H1 (cell line): ENCODE data around the gene HOXB4. TPM values are rescaled to one million over a fixed set of nuclear protein-coding genes. Genes with fewer than 3 reads are reported as not detected.
A peak's percentile ranks its signal among the peaks of the same experiment; 100 is the strongest.

Experiments
- CTCF ChIA-PET: fragments of 300-600 bp; sonication (Branson Sonifier 250); formaldehyde crosslinking; loops from one replicate; lab custom pipeline; 2021; ENCODE audit not compliant: partially characterized antibody; lab: Charles Lee
- POLR2A ChIA-PET: fragments of 300-600 bp; sonication (Branson Sonifier 250); formaldehyde crosslinking; loops from one replicate; lab custom pipeline; 2021; ENCODE audit warnings: inconsistent platforms; ENCODE audit not compliant: partially characterized antibody; lab: Charles Lee
- DNase-seq, 2 experiments: peaks; one replicate each; pipeline versions ENCODE4 v3.0.0 to v3.0.0-alpha.2; 2010 to 2022; ENCODE audit warnings: low spot score in 2 of 2, low read depth in 1 of 2, mixed read lengths in 1 of 2
- FAIRE-seq: peaks from 2 replicates; lab custom pipeline; 2011; peaks lifted over from hg19 to GRCh38; lab: Jason Lieb, UNC
- H2AFZ ChIP-seq: 2 replicates; pipeline ENCODE4 v1.8.1; 2012; ENCODE audit warnings: low read length, inconsistent platforms
- H2AK5ac ChIP-seq: 2 replicates; pipeline ENCODE4 v1.6.1; 2013; ENCODE audit warnings: low read depth, low read length
- H2BK120ac ChIP-seq: replicated peaks from 2 replicates; pipeline ENCODE3; 2013; ENCODE audit warnings: low read depth, low read length, inconsistent platforms
- H2BK12ac ChIP-seq: 2 replicates; pipeline ENCODE4 v1.6.1; 2013; ENCODE audit warnings: low read depth, low read length
- H2BK15ac ChIP-seq: 2 replicates; pipeline ENCODE4 v1.6.1; 2013; ENCODE audit warnings: low read length
- H2BK20ac ChIP-seq: 2 replicates; pipeline ENCODE4 v1.6.1; 2013; ENCODE audit warnings: low read length
- H2BK5ac ChIP-seq: 2 replicates; pipeline ENCODE4 v1.6.1; 2013; ENCODE audit warnings: low read depth, low read length
- H3K14ac ChIP-seq: 2 replicates; pipeline ENCODE4 v1.6.1; 2013; ENCODE audit warnings: inconsistent platforms; ENCODE audit not compliant: insufficient read length
- H3K18ac ChIP-seq: 2 replicates; pipeline ENCODE4 v1.6.1; 2013; ENCODE audit warnings: low read length; ENCODE audit errors: extremely low read depth
- H3K23ac ChIP-seq: 2 replicates; pipeline ENCODE4 v1.6.1; 2013; ENCODE audit warnings: inconsistent platforms; ENCODE audit not compliant: insufficient read length
- H3K23me2 ChIP-seq: 2 replicates; pipeline ENCODE4 v1.6.1; 2013; ENCODE audit warnings: low read depth, low read length
- H3K27ac ChIP-seq: 2 replicates; pipeline ENCODE4 v1.6.1; 2011; ENCODE audit warnings: low read depth, low read length, inconsistent platforms
- H3K27me3 ChIP-seq, 4 experiments: replicated peaks in 1 of 4; 1 replicate in 1 of 4; 2 replicates in 3 of 4; pipeline versions ENCODE4 v1.6.1 to v1.8.1; 2011 to 2013; ENCODE audit warnings: low read length in 3 of 4, mild to moderate bottlenecking in 3 of 4, inconsistent platforms in 2 of 4, mixed read lengths in 2 of 4, moderate library complexity in 1 of 4; ENCODE audit not compliant: control insufficient read depth in 3 of 4, insufficient read depth in 3 of 4; ENCODE audit errors: extremely low read depth in 1 of 4
- H3K36me3 ChIP-seq, 4 experiments: 2 replicates each; pipeline versions ENCODE4 v1.6.1 to v1.8.1; 2011 to 2013; ENCODE audit warnings: mild to moderate bottlenecking in 4 of 4, low read length in 3 of 4, moderate library complexity in 2 of 4, control low read depth in 1 of 4, inconsistent platforms in 1 of 4; ENCODE audit not compliant: insufficient read depth in 4 of 4, control insufficient read depth in 2 of 4
- H3K4ac ChIP-seq: replicated peaks from 2 replicates; pipeline ENCODE3; 2013; ENCODE audit warnings: low read length, low read depth, mixed read lengths, inconsistent platforms; ENCODE audit not compliant: insufficient read length
- H3K4me1 ChIP-seq, 4 experiments: replicated peaks in 1 of 4; 1 replicate in 1 of 4; 2 replicates in 3 of 4; pipeline versions ENCODE4 v1.6.1 to v1.8.1; 2011 to 2013; ENCODE audit warnings: low read length in 3 of 4, inconsistent platforms in 2 of 4, mixed read lengths in 1 of 4; ENCODE audit not compliant: insufficient read depth in 4 of 4, control insufficient read depth in 3 of 4
- H3K4me2 ChIP-seq, 2 experiments: 2 replicates each; pipeline versions ENCODE4 v1.6.1 to v1.8.1; 2011 to 2013; ENCODE audit warnings: low read depth in 2 of 2, low read length in 2 of 2, control low read depth in 1 of 2, inconsistent platforms in 1 of 2, mild to moderate bottlenecking in 1 of 2; ENCODE audit not compliant: insufficient read depth in 1 of 2
- H3K4me3 ChIP-seq, 4 experiments: fragments of 200-600, 300-600 bp in 1 of 4; sonication (generic), shearing (Covaris generic), sonication (Bioruptor Twin) in 1 of 4; 2 replicates each; pipeline versions ENCODE4 v1.5.1 to v1.8.1; 2011 to 2016; ENCODE audit warnings: low read length in 4 of 4, low read depth in 3 of 4, control low read depth in 2 of 4, inconsistent platforms in 2 of 4, mild to moderate bottlenecking in 2 of 4, mixed read lengths in 1 of 4, moderate library complexity in 1 of 4; ENCODE audit not compliant: insufficient read depth in 2 of 4; ENCODE audit errors: extremely low read depth in 1 of 4
- H3K56ac ChIP-seq: replicated peaks from 2 replicates; pipeline ENCODE3; 2013; ENCODE audit warnings: low read depth, mild to moderate bottlenecking, mixed read lengths, low read length, inconsistent platforms; ENCODE audit not compliant: insufficient read length
- H3K79me1 ChIP-seq: 2 replicates; pipeline ENCODE4 v1.6.1; 2013; ENCODE audit warnings: low read depth, low read length, control low read depth
- H3K79me2 ChIP-seq, 2 experiments: 2 replicates each; pipeline versions ENCODE4 v1.6.1 to v1.8.1; 2012 to 2013; ENCODE audit warnings: low read length in 2 of 2, mild to moderate bottlenecking in 2 of 2, inconsistent platforms in 1 of 2; ENCODE audit not compliant: insufficient read depth in 2 of 2, control insufficient read depth in 1 of 2
- H3K9ac ChIP-seq, 4 experiments: replicated peaks in 1 of 4; 1 replicate in 1 of 4; 2 replicates in 3 of 4; pipeline versions ENCODE4 v1.6.1 to v1.8.1; 2011 to 2013; ENCODE audit warnings: low read depth in 3 of 4, low read length in 3 of 4, control low read depth in 2 of 4, mild to moderate bottlenecking in 2 of 4, moderate library complexity in 2 of 4, inconsistent platforms in 1 of 4; ENCODE audit errors: extremely low read depth in 1 of 4
- H3K9me3 ChIP-seq, 2 experiments: 2 replicates each; pipeline versions ENCODE4 v1.6.1 to v1.8.1; 2012 to 2013; ENCODE audit warnings: mild to moderate bottlenecking in 2 of 2, moderate library complexity in 2 of 2, control low read depth in 1 of 2, inconsistent platforms in 1 of 2, low read depth in 1 of 2, low read length in 1 of 2, mixed read lengths in 1 of 2; ENCODE audit not compliant: insufficient read depth in 2 of 2
- H4K20me1 ChIP-seq, 2 experiments: replicated peaks in 1 of 2; 2 replicates each; pipeline versions ENCODE3 to v1.8.1; 2011 to 2013; ENCODE audit warnings: inconsistent platforms in 2 of 2, low read length in 2 of 2, mild to moderate bottlenecking in 1 of 2; ENCODE audit not compliant: insufficient read depth in 2 of 2, control insufficient read depth in 1 of 2
- H4K5ac ChIP-seq: 2 replicates; pipeline ENCODE4 v1.6.1; 2013; ENCODE audit warnings: low read length, low read depth, mixed read lengths, inconsistent platforms; ENCODE audit not compliant: insufficient read length
- H4K8ac ChIP-seq: 2 replicates; pipeline ENCODE4 v1.8.0; 2013; ENCODE audit warnings: mild to moderate bottlenecking, moderate library complexity, low read length, inconsistent platforms; ENCODE audit not compliant: insufficient read depth; ENCODE audit errors: extremely low read depth
- H4K91ac ChIP-seq: replicated peaks from 2 replicates; pipeline ENCODE3; 2013; ENCODE audit warnings: low read length, mixed read lengths, inconsistent platforms; ENCODE audit not compliant: insufficient read length
- ASH2L ChIP-seq: fragments of 200-600, 300-600 bp; sonication (generic); IDR thresholded peaks from one replicate; pipeline ENCODE4 v1.7.1; 2017; ENCODE audit warnings: low read length
- BCL11A ChIP-seq, 2 experiments: IDR thresholded peaks; one replicate each; pipeline ENCODE4 v1.6.1; 2011; ENCODE audit warnings: low read depth in 2 of 2, low read length in 2 of 2, mild to moderate bottlenecking in 2 of 2
- E2F6 ChIP-seq: IDR thresholded peaks from 2 replicates; pipeline ENCODE4 v1.6.1; 2012; ENCODE audit warnings: inconsistent platforms
- GABPA ChIP-seq: IDR thresholded peaks from 2 replicates; pipeline ENCODE4 v1.6.1; 2011; ENCODE audit warnings: mild to moderate bottlenecking, low read length, moderate library complexity, borderline replicate concordance; ENCODE audit not compliant: insufficient read depth
- GTF2F1 ChIP-seq: IDR thresholded peaks from 2 replicates; pipeline ENCODE4 v1.6.1; 2012; ENCODE audit warnings: low read depth, low read length, improper control_type of control experiment, borderline replicate concordance
- JUN ChIP-seq: IDR thresholded peaks from 2 replicates; pipeline ENCODE4 v1.6.1; 2011; ENCODE audit warnings: low read depth, mild to moderate bottlenecking, improper control_type of control experiment, low read length
- KDM1A ChIP-seq: fragments of 200-600, 300-600 bp; sonication (generic); IDR thresholded peaks from 2 replicates; pipeline ENCODE4 v1.7.1; 2016; ENCODE audit warnings: mild to moderate bottlenecking, low read length, borderline replicate concordance
- MAX ChIP-seq: IDR thresholded peaks from 2 replicates; pipeline ENCODE4 v1.6.1; 2012; ENCODE audit warnings: inconsistent platforms
- POLR2A ChIP-seq, 2 experiments: IDR thresholded peaks; 1 replicate in 1 of 2; 2 replicates in 1 of 2; pipeline ENCODE4 v1.6.1; 2011; ENCODE audit warnings: low read depth in 2 of 2, low read length in 2 of 2, mild to moderate bottlenecking in 2 of 2; ENCODE audit errors: control extremely low read depth in 1 of 2
- POLR2AphosphoS5 ChIP-seq: IDR thresholded peaks from 2 replicates; pipeline ENCODE4 v1.6.1; 2011; ENCODE audit warnings: low read depth, low read length
- RBBP5 ChIP-seq: IDR thresholded peaks from 2 replicates; pipeline ENCODE4 v1.7.1; 2012; ENCODE audit warnings: low read depth, mild to moderate bottlenecking, inconsistent platforms, low read length, moderate library complexity, borderline replicate concordance
- SP2 ChIP-seq: IDR thresholded peaks from 2 replicates; pipeline ENCODE4 v1.6.1; 2012; ENCODE audit warnings: mild to moderate bottlenecking, low read length, inconsistent platforms
- TBP ChIP-seq: IDR thresholded peaks from 2 replicates; pipeline ENCODE4 v1.6.1; 2011; ENCODE audit warnings: low read depth, low read length, improper control_type of control experiment
- WGBS, 2 experiments: shearing (Covaris generic) in 1 of 2; methylation state at CpG; one replicate each; pipeline versions ENCODE4 v1.1.6 to v1.1.7; 2013 to 2015; ENCODE audit warnings: low lambda C conversion rate in 2 of 2, mixed read lengths in 2 of 2, inconsistent platforms in 1 of 2, low coverage in 1 of 2, missing lambda C conversion rate in 1 of 2; ENCODE audit not compliant: insufficient replicate concordance in 2 of 2, insufficient coverage in 1 of 2, insufficient read length in 1 of 2; ENCODE audit errors: extremely low coverage in 1 of 2, missing lambda C conversion rate in 1 of 2; 5-methylcytosine and 5-hydroxymethylcytosine counted together
- polyA plus RNA-seq, 7 experiments: library from polyadenylated mRNA; depleted of rRNA in 3 of 7; stranded (reverse) in 5 of 7; unstranded in 2 of 7; fragments of >200 nt in 5 of 7; fragments of 200-250 nt in 2 of 7; gene quantifications; 1 replicate in 5 of 7; 2 replicates in 1 of 7; 4 replicates in 1 of 7; pipeline versions ENCODE4 v1.2.1 to v1.2.3, GENCODE V29; 2011 to 2013; ENCODE audit warnings: missing spikeins in 2 of 7, mixed read lengths in 2 of 7
- total RNA-seq: library from RNA; stranded (reverse); fragmentation: NEBNext Ultra II Directional; extraction: Animal tissue kit (Norgen Biotek cat#: 25700); gene quantifications from 2 replicates; pipeline ENCODE4 v1.2.1, GENCODE V29; 2021

Gene HOXB4
- total and polyA plus RNA-seq, 2 of the 8 experiments (the other 6 are each of a cell fraction or from before 2014, with no cell fraction given) = not detected

- H2BK120ac ChIP-seq = no peak overlapping the region
- H4K5ac ChIP-seq = no peak overlapping the region
- peaks cover 0 to 18% (median 12%) of the 10 kb centered on the region in 4 experiments; a peak in 6 of 7 replicates for H3K4me1 ChIP-seq
- H2BK12ac ChIP-seq = no peak overlapping the region
- H3K9me3 ChIP-seq = no peaks in the 10 kb centered on the region
- no peaks in the 10 kb centered on the region for H3K79me2 ChIP-seq
- no peak overlapping the region for H2BK20ac ChIP-seq
- no peaks in the 10 kb centered on the region; the same call in 1 of the 2 replicates for H3K23me2 ChIP-seq
- H3K4me2 ChIP-seq = peak overlapping the region; percentile 65 to 91
- ChIA-PET POLR2A (interaction anchor here (0.9 kb wide), 3 partner anchors 13 to 21 kb away, joined by 3 read pairs; no protein-coding TSS in a partner anchor), CTCF (interaction anchor here (0.6 to 2.6 kb wide), 6 partner anchors 8 to 50 kb away, joined by 3 to 6 read pairs (median 5); no protein-coding TSS in a partner anchor)
- 0 out of 2 replicates have a peak overlapping the region, but pooled peaks have one; percentile 42 for H3K18ac ChIP-seq
- no peak for DNase-seq
- H2AFZ ChIP-seq = no peak overlapping the region; the same call in 1 of the 2 replicates
- FAIRE-seq = no peak
- no peak overlapping the region for H2BK5ac ChIP-seq
- no peak overlapping the region for H3K27ac ChIP-seq
- WGBS, 2 experiments = 13% methylated on average over 27 of the region's 27 CpGs; no CpG with 5 or more reads in 1 of the 2 experiments
- peaks cover 5 to 10% of the 10 kb centered on the region in 2 experiments for H4K20me1 ChIP-seq
- H3K4ac ChIP-seq = no peak overlapping the region
- H3K14ac ChIP-seq = no peak overlapping the region
- H3K23ac ChIP-seq = no peak overlapping the region
- peaks cover 0 to 3% (median 0%) of the 10 kb centered on the region in 4 experiments; a peak in 1 of 8 replicates for H3K36me3 ChIP-seq
- no peaks in the 10 kb centered on the region for H3K79me1 ChIP-seq
- H3K56ac ChIP-seq = no peak overlapping the region
- H4K91ac ChIP-seq = no peak overlapping the region
- peak overlapping the region; percentile 23 to 56 (median 37); a peak in 6 of 8 replicates for H3K4me3 ChIP-seq
- H2BK15ac ChIP-seq = no peak overlapping the region
- no peak overlapping the region; the same call in 1 of the 2 replicates for H4K8ac ChIP-seq
- no peak overlapping the region for H2AK5ac ChIP-seq
- H3K27me3 ChIP-seq = peaks cover 73 to 88% (median 85%) of the 10 kb centered on the region in 4 experiments
- H3K9ac ChIP-seq = no peak overlapping the region
- no peak for TF ChIP-seq BCL11A (IDR thresholded peaks at IDR 0.05; ENCODE audit: low read depth in 2 of 2, low read length in 2 of 2)
- no peak for TF ChIP-seq JUN
- no peak for TF ChIP-seq POLR2A (IDR thresholded peaks at IDR 0.05; ENCODE audit: control extremely low read depth in 1 of 2, low read depth in 2 of 2, low read length in 2 of 2)
- no peak for TF ChIP-seq MAX
- no peak for TF ChIP-seq ASH2L
- no peak for TF ChIP-seq GABPA
- TF ChIP-seq E2F6 = no peak
- no peak for TF ChIP-seq TBP
- TF ChIP-seq GTF2F1 = no peak
- no peak for TF ChIP-seq KDM1A
- no peak for TF ChIP-seq RBBP5
- no peak for TF ChIP-seq SP2
- TF ChIP-seq POLR2AphosphoS5 = no peak
Measured at GRCh38 chr17:48542114-48542656, 36.0 kb downstream of the HOXB4 start.
